Cortex of kidney (tissue), 1 donor: ENCODE data around the gene CCDC184.
"Not testable (repeated sequence)": the region's sequence is repeated elsewhere in the genome, so short reads cannot be mapped to it uniquely, and the experiment has no call there.

Source experiments
- DNase-seq: peaks from one replicate; lab custom pipeline; 2025; lab: John Stamatoyannopoulos, UW

CCDC184 gene

DNA sequence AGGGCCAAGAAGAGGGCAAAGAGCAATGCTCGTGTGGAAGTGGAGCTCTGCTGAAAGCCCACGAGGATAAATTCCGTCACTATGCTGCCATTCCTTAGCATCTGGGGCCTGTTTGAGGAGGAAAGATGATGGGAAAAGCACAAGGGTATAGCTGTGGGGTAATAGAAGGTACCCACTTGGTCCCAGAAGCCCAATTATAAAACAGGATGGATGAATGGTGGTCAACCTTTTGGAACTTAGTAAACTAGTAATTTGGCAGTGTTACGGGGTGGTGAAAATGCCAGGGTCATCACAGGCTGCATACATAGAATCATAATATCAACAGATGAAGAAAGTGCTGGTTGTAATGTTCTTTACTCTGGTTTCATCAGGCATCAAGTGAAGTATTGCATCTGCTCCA, 19.7 kb downstream of the CCDC184 start, which contains the start of gene OR10AD1:
TSS of gene OR10AD1 (minus strand) at position 101 of the 400 bp plus-strand sequence. CDS start at position 101, 0 bp downstream.
- DNase-seq = no peak

DNA sequence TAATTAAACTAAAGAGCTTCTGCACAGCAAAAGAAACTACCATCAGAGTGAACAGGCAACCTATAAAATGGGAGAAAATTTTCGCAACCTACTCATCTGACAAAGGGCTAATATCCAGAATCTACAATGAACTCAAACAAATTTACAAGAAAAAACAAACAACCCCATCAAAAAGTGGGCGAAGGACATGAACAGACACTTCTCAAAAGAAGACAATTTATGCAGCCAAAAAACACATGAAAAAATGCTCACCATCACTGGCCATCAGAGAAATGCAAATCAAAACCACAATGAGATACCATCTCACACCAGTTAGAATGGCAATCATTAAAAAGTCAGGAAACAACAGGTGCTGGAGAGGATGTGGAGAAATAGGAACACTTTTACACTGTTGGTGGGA, 26.1 kb downstream of the CCDC184 start:
- not testable (repeated sequence) for DNase-seq

DNA sequence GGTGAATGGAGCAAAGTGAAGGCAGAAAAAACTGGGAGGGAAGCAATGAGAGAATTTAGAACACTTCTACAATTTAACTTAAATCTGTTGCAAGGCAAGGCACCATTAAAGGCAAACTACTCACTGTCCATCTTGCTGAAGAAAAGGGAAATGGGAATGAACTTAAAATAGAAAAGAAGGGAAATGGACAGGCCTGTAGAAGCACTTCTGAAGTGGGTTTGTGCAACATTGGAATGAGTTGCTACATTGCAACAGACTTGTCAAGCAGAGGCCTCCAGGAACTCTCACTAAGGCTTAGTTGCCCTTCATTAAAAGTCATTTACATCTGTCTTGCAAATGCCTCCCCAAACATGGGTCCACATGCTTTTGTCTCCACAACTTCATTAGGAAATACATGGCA, 33.3 kb downstream of the CCDC184 start:
- DNase-seq = no peak

DNA sequence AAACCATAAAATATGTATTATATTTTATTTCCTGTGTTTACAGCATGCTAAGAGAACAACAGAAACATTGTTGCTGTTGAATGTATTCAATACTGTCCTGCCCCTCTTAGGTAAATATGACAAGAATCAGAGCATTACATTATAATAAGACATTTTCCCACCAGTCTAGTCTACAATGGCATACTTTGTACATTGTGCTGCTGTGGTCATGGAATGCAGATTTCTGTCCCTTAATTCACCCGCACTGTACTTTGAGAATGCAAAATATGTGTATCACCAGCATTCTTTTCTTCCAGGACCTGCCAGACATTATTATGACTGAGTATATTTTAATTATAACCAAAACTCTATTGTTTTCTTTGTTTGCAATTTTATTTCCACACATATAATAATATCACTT, 36.2 kb downstream of the CCDC184 start:
- no peak for DNase-seq

DNA sequence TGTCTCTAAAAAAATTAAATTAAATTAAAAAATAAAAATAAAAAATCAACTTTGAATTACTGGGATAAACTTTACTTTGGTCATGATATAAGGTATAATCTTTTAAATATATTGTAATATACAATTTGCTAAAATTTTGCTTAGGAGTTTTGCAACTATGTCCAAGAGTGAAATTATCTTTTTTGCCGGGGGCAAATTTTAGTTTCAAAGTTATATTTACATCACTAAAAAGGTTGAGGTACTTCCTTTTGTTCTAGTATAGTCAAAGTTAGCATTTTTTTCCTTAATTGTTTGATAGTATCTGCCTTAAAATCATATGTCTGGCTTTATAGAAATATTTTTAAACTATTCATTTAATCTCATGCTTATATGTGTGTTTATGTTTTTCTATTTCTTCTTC, 37.3 kb downstream of the CCDC184 start:
- no peak for DNase-seq

DNA sequence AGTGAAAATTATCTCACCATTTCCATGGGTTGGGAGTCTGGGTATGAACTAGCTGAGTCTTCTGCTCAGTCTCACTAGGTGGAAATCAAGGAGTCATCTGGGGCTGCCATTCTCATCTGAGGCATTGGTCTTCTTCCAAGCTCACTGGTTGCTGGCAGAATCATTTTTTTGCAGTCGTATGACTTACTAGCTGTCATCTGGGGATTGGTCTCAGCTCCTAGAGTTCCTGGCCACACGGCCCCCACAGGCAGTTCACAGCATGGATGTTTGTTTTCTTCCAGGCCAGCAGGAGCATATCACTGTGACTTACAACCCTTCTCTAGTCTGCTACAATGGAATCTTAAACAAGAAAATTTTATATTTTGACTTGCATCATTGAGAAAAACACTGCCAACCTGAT, 38.2 kb downstream of the CCDC184 start:
- DNase-seq = no peak

DNA sequence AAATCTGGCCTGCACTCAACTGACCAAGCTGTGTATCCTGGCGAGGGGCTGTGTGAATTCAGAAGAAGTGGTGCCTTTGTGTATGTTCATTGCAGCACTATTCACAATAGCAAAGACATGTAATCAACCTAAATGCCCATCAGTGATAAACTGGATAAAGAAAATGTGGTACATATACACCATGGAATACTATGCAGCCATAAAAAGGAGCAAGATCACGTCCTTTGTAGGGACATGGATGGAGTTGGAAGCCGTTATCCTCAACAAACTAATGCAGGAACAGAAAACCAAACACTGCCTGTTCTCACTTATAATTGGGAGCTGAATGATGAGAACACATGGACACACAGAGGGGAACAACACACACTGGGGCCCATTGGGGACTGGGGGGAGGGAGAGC, 41.1 kb downstream of the CCDC184 start:
- not testable (repeated sequence) for DNase-seq

DNA sequence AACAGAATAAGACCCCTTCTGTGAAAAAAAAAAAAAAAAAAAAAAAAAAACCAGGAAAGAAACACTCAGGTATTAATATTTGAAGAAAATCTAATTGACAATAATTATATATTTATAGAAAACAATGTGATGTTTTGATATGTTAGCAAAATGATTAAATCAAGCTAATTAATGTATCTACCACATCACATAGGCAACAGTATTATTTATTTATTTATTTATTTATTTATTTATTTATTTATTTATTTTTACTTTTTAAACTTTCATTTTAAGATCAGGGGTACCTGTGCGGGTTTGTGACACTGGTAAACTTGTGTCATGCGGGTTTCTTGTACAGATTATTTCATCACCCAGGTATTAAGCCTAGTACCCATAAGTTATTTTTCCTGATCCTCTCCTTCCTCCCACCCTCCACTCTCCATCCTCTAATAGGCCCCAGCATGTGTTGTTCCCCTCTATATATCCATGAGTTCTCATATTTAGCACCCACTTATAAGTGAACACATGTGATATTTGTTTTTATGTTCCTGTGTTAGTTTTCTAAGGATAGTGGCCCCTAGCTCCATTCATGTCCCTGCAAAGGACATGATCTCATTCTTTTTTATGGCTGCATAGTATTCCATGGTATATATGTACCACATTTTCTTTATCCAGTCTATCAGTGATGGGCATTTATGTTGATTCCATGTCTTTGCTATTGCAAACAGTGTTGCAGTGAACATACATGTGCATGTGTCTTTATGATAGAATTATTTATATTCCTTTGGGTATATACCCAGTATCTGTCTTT, 47.9 kb downstream of the CCDC184 start:
- DNase-seq = not testable (repeated sequence)
